Stimulated activated naive CD4-positive, alpha-beta T cell treated with Interleukin-2 at 50 U/mL for 16 hours (primary cell): Measurements from ENCODE around the gene HSD3B7.

ENCODE experiments used
- DNase-seq: peaks from one replicate; lab custom pipeline; 2025; lab: John Stamatoyannopoulos, UW

HSD3B7 gene

GRCh38 chr16:30957456-30958174 is 27.4 kb upstream of the HSD3B7 start, which contains the start of gene SETD1A:
SETD1A (plus strand) TSS chr16:30957754; CDS start chr16:30958732, 978 bp downstream.
- peak; percentile 96 for DNase-seq

DNA sequence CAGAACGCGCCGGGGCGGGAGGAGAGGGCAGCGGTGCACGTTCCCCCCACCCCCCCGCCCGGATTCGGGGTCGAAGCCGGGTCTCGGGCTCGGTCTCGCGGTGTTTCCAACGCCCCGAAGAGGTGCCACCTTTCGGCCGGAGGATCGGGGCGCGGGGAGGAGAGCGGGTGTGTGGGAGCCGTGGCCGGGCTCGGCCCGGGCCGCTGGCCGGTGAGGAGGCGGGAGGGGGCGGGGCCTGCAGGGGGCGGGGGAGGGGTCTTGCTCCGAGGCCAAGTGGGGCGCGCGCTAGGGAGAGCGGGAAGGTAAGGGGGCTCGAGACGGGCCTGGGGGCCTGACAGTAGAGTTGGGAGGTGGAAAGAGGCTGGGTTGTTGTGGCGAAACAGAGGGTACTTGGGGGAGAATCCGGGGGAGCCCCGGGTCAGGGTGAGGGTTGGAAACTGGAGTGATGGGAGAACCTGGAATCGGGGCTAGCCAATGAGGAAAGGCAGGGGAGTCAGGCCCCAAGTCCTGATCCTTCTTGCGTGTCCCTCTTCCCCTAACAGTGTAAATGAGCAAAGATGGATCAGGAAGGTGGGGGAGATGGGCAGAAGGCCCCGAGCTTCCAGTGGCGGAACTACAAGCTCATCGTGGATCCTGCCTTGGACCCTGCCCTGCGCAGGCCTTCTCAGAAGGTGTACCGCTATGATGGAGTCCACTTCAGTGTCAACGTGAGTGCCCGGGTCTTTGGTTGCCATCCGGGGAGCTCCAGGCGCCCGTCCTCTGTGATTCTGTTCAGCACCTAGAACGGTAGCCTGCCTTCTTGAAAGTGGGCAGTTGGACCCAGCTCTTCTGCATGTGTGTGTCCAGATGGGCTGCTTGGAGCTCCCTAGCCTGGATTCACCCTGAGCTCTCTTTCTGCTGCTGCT is 26.6 kb upstream of the HSD3B7 start:
- peak; percentile 70 for DNase-seq

- DNase-seq = no peak
Observed at GRCh38 chr16:30961384-30961783, 23.6 kb upstream of the HSD3B7 start.

DNA sequence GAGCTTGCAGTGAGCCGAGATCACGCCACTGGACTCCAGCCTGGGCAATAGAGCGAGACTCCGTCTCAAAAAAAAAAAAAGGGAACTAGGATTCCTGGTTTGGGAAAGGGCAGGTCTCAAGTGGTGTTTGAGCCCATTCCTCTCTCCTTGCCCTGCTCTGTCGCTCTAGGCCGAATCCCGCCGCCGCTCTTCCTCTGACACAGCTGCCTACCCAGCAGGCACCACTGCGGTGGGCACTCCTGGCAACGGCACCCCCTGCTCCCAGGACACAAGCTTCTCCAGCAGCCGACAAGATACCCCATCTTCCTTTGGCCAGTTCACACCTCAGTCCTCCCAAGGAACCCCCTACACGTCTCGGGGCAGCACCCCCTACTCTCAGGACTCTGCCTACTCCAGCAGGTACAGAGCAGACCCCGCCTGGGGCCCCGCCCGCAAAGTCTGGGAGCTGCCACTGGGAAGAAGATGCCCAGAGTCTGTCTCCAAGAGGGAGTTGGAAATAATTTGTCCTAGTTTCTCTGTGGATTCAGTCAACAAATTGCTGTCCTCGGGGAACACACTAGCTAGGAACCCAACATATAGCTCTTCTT is 21.0 kb upstream of the HSD3B7 start:
- DNase-seq = no peak

- DNase-seq = no peak
Observed at GRCh38 chr16:30964574-30965226, 20.3 kb upstream of the HSD3B7 start.

DNA sequence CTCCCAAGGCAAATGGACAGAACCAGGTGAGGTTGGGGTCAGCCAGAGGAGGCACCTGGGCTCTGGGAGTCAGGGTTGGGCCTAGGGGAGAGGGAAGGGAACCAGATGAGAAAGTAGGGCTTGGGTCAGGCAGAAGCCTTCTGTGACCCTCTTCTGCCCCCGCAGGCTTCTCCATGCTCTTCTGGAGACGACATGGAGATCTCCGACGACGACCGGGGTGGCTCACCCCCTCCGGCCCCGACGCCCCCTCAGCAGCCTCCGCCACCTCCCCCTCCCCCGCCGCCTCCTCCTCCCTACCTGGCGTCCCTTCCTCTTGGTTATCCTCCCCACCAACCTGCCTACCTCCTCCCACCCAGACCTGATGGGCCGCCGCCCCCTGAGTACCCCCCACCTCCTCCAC is 19.6 kb upstream of the HSD3B7 start:
- no peak for DNase-seq

GRCh38 chr16:30966033-30966619 is 18.9 kb upstream of the HSD3B7 start:
- no peak for DNase-seq

DNA sequence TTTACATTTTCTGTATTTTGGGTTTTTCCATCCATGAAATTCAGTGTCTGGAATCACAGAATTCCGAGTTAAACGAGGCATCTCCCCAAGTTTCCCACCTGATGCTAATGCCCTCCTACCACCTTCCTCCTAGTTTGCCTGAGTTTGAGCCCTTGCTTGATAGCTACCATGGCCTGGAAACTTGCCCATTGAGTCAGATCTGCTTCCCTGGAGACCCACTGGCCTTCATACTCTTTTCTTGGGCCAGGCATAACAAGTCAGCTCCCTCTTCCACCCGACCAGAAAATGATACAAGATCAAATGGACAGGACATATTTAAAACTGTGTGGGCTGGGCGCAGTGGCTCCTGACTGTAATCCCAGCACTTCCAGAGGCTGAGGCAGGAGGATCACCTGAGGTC is 17.2 kb upstream of the HSD3B7 start:
- no peak for DNase-seq

GRCh38 chr16:30969246-30969842 is 15.7 kb upstream of the HSD3B7 start:
- no peak for DNase-seq

DNA sequence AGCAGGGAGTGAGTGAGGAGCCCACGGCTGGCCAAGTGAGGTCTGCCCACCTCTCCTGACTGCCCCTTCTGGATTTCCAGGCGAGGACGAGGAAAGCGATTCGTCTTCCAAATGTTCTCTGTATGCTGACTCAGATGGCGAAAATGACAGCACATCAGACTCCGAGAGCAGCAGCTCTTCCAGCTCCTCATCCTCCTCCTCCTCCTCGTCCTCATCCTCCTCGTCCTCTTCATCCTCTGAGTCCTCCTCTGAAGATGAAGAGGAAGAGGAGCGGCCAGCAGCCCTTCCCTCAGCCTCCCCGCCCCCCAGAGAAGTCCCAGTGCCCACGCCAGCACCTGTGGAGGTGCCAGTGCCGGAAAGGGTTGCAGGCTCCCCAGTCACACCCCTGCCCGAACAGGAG is 13.7 kb upstream of the HSD3B7 start:
- no peak for DNase-seq

GRCh38 chr16:30972872-30973271 is 12.1 kb upstream of the HSD3B7 start:
- no peak for DNase-seq

DNA sequence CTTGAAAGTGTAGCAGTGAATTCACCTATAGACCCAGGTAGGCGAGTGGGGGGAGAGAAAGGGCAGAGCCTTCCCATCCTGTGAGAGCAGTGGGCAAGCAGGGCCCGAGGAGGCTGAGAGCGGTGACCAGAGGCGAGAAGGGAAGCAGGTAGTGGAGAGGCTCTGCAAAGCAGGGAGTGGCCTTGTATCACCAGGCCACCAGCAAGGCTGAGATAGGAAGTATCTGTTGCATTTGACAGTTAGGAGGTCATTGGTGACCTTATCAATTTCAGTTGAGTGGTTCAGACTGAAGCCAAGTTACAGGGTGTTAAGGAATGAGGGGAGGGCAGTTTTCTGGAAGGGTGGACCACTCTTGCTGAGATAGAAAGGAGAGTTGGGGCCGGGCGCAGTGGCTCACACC is 10.7 kb upstream of the HSD3B7 start:
- DNase-seq = no peak

DNA sequence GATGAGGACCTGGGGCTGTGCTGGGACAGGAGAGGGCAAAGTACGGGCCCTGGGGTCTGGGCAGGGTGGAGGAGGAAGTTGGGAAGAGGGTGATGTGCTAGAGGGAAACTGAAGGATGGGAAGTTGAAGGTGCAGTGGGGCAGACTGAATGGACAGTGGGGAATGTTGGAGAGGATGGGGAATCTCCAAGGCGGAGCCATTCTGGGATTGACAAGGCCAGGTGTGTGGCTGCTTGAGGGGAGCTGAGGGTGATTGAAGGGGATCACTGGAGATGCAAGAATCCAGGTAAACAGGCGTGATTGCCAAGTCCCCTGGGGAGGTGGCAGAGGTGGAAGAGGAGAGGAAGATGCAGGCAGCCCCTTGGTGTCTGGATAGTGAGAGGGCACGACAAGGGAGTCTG is 8.5 kb upstream of the HSD3B7 start:
- no peak for DNase-seq

DNA sequence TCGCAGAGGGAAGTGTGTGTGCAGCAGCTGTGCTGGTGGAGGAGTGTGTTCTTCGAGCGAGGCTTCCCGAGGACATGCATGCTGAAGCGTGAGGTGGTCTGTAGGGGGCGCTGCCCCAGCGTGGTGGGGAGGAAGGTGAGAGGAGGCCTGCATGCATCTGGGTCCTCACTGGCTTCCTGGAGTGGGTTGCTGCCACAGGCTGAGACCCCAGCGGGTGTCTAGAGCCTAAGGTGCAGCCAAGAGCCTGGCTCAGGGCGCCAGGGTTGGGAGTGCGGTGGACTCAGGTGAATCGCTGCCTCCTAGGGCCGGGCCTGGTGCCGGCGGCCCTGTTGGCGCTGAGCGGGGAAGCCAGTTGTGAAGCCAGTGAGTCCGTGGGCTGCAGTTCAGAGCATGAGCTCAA is 7.5 kb upstream of the HSD3B7 start:
- DNase-seq = no peak

- DNase-seq = no peak
Observed at GRCh38 chr16:30979170-30980022, 5.6 kb upstream of the HSD3B7 start.

- DNase-seq = no peak
Observed at GRCh38 chr16:30980023-30980371, 5.0 kb upstream of the HSD3B7 start.

DNA sequence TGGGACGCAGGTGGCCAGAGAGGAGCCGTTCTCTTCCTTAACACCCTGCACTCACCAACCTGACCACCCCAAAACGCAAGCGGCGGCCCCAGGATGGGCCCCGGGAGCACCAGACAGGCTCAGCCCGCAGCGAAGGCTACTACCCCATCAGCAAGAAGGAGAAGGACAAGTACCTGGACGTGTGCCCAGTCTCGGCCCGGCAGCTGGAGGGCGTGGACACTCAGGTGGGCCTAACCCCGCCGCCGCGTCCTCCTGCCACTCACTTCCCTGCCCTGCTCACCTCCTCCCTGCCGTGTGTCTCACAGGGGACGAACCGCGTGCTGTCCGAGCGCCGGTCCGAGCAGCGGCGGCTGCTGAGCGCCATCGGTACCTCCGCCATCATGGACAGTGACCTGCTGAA is 4.6 kb upstream of the HSD3B7 start:
- DNase-seq = no peak

- DNase-seq = no peak
Observed at GRCh38 chr16:30980959-30981358, 4.0 kb upstream of the HSD3B7 start.

DNA sequence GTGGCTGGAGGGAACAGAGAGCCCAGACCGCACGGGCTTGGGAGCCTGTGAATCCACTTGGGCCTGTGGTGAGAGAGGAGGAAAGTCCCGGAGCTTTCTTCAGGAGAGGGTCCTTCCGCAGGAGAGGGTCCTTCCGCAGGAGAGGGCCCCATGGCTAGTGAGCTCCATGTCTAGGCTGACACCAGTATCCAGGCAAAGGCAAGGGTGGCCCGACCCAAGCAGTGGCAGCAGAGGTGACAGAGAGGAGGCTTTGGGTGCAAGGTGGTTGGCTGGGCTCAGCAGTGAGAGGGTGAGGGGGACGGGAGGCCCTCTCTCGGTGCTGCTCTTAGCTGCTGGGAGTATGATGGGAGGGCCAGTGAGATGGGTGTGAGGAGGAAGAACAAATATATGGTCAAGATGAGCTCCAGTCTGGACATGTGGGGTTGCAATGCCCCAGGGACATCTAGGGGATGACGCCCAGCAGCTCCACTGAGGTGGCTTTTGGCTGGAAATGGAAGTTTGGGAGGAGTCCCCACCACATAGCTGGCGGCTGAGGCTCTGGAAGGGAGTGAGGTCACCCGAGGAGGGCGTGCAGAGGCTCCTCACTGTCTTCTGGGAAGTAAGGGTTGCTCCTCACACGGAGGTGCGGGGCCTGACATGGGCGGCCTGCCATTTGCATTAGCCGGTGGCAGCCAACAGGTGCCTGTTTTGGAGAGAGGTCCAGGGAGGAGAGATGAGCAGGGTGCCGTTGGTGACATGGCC is 2.3 kb upstream of the HSD3B7 start:
- DNase-seq = no peak

DNA sequence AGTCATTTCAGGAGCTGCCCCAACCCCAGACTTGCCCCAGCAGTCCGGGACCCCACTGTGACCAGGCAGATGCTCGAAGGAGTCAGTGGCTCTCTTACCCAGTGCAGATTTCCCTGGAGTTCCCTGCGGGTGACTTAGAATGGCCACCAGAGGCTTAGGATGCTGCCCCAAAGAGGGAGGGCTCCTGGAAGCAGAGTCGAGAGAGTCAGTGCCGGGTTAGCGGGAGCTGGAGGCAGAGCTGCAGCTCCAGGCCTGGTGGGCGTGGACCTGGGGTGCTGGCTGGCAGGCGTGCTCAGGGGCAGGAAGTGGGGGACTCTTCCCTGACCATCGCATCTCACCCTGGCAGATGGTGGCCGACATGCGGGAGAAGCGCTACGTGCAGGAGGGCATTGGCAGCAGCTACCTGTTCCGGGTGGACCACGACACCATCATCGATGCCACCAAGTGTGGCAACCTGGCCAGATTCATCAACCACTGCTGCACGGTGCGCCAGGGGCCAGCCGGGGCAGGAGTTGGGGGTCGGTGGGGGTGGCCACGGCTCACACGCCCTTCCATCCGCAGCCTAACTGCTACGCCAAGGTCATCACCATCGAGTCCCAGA is 1.6 kb upstream of the HSD3B7 start:
- no peak for DNase-seq
